T-cell (primary cell): Measurements from ENCODE around the gene COX20. TPM values are rescaled to one million over a fixed set of nuclear protein-coding genes. Genes with fewer than 3 reads are reported as not detected.
"Not testable (repeated sequence)": the region's sequence is repeated elsewhere in the genome, so short reads cannot be mapped to it uniquely, and the experiment has no call there.

Source experiments
- ATAC-seq, 4 experiments: fragments of 200-7000 bp in 3 of 4; fragments of 150-1000 bp in 1 of 4; cut with Tn5 transposase; replicated peaks in 1 of 4; 1 replicate in 3 of 4; 2 replicates in 1 of 4; pipeline ENCODE4 v1.10.0; 2021; ENCODE audit warnings: moderate library complexity in 3 of 4, mild to moderate bottlenecking in 2 of 4, moderate number of reproducible peaks in 1 of 4
- CTCF ChIA-PET, 2 donors: fragments of 300-600 bp; sonication (Branson Sonifier 250); formaldehyde crosslinking; loops; one replicate each; lab custom pipeline; 2022; ENCODE audit warnings: antibody characterized with exemption in 2 of 2; lab: Charles Lee
- POLR2A ChIA-PET, 2 donors: fragments of 300-600 bp; sonication (Branson Sonifier 250); formaldehyde crosslinking; loops; one replicate each; lab custom pipeline; 2022; ENCODE audit warnings: antibody characterized with exemption in 2 of 2; lab: Charles Lee
- DNase-seq, 35 experiments: peaks; one replicate each; pipeline versions ENCODE4 v3.0.0 to v3.0.0-alpha.2; 2013 to 2023
- H3K27ac ChIP-seq: one replicate; pipeline ENCODE4 v1.5.1; 2013; ENCODE audit warnings: low read length
- H3K27me3 ChIP-seq, 2 experiments: replicated peaks in 1 of 2; 1 replicate in 1 of 2; 2 replicates in 1 of 2; pipeline versions ENCODE4 v1.6.1 to v1.7.0; 2013; ENCODE audit warnings: low read length in 1 of 2, mixed read lengths in 1 of 2; ENCODE audit not compliant: control insufficient read depth in 2 of 2, insufficient read depth in 2 of 2; ENCODE audit errors: extremely low read depth in 1 of 2
- H3K36me3 ChIP-seq, 2 donors: 1 replicate in 1 of 2; 2 replicates in 1 of 2; pipeline versions ENCODE4 v1.6.1 to v1.7.0; 2013; ENCODE audit warnings: low read length in 1 of 2; ENCODE audit not compliant: control insufficient read depth in 2 of 2, insufficient read depth in 1 of 2; ENCODE audit errors: extremely low read depth in 1 of 2
- H3K4me1 ChIP-seq, 2 experiments: 1 replicate in 1 of 2; 2 replicates in 1 of 2; pipeline versions ENCODE4 v1.6.1 to v1.7.0; 2013; ENCODE audit warnings: low read length in 2 of 2, mixed read lengths in 1 of 2; ENCODE audit not compliant: insufficient read depth in 2 of 2, control insufficient read depth in 1 of 2; ENCODE audit errors: extremely low read depth in 1 of 2
- H3K4me3 ChIP-seq, 2 donors: 1 replicate in 1 of 2; 2 replicates in 1 of 2; pipeline versions ENCODE4 v1.5.1 to v1.7.0; 2013; ENCODE audit warnings: mild to moderate bottlenecking in 2 of 2, low read length in 1 of 2, moderate library complexity in 1 of 2; ENCODE audit not compliant: control insufficient read depth in 1 of 2; ENCODE audit errors: extremely low read depth in 1 of 2
- H3K9me3 ChIP-seq: 2 replicates; pipeline ENCODE4 v1.7.0; 2013
- H3K27ac Mint-ChIP-seq, 2 donors: one replicate each; pipeline ENCODE4 v1.8.0; 2020 to 2021; ENCODE audit warnings: mild to moderate bottlenecking in 2 of 2, mixed read lengths in 2 of 2
- H3K27me3 Mint-ChIP-seq, 2 donors: one replicate each; pipeline ENCODE4 v1.8.0; 2021 to 2022; ENCODE audit warnings: mixed read lengths in 2 of 2
- H3K36me3 Mint-ChIP-seq: one replicate; pipeline ENCODE4 v1.8.0; 2021; ENCODE audit warnings: mixed read lengths
- H3K4me1 Mint-ChIP-seq, 3 donors: one replicate each; pipeline ENCODE4 v1.8.0; 2020 to 2022; ENCODE audit warnings: mixed read lengths in 3 of 3, mild to moderate bottlenecking in 1 of 3
- H3K4me3 Mint-ChIP-seq, 3 donors: one replicate each; pipeline ENCODE4 v1.8.0; 2020 to 2022; ENCODE audit warnings: mild to moderate bottlenecking in 3 of 3, mixed read lengths in 3 of 3, moderate library complexity in 3 of 3
- H3K9me3 Mint-ChIP-seq, 3 donors: one replicate each; pipeline ENCODE4 v1.8.0; 2020 to 2022; ENCODE audit warnings: mixed read lengths in 3 of 3
- WGBS: methylation state at CpG from one replicate; pipeline ENCODE4 v1.1.5; 2013; ENCODE audit warnings: missing lambda C conversion rate; ENCODE audit not compliant: insufficient coverage; 5-methylcytosine and 5-hydroxymethylcytosine counted together
- total RNA-seq, 35 experiments: library from RNA in 6 of 35; stranded (reverse) in 6 of 35; fragments of 120-200 nt in 1 of 35; gene quantifications; one replicate each; pipeline versions ENCODE4 v1.2.1 to v1.2.4 and lab custom pipeline; 2013 to 2026

COX20 gene
- total RNA-seq, 5 donors from 2014 or later (not counting 1 experiment from before 2014, with no cell fraction given): 17.0 to 32.0 (median 27.5) TPM

- Histone ChIP-seq H3K36me3 (no peaks in the 10 kb centered on the region), H3K4me3 (no peak overlapping the region), H3K27me3 (peaks cover 0 to 7% of the 10 kb centered on the region in 2 experiments), H3K27ac (no peak overlapping the region), H3K4me1 (peaks cover 0 to 2% of the 10 kb centered on the region in 2 experiments), H3K9me3 (no peaks in the 10 kb centered on the region)
- POLR2A ChIA-PET: no interaction called here
- Mint-ChIP-seq H3K9me3 (no peaks in the 10 kb centered on the region), H3K27ac (no peak overlapping the region), H3K4me1 (peaks cover 0 to 4% (median 0%) of the 10 kb centered on the region in 3 donors), H3K36me3 (no peaks in the 10 kb centered on the region), H3K4me3 (no peak overlapping the region), H3K27me3 (no peaks in the 10 kb centered on the region)
- CTCF ChIA-PET: interaction anchor here in 1 of 2 donors (0.6 kb wide), 1 partner anchor 44 kb away, joined by 3 read pairs; no protein-coding TSS in a partner anchor
- no peak for DNase-seq
- WGBS: no CpG with 5 or more reads among the region's 5 CpGs
- ATAC-seq: no peak
Observed at GRCh38 chr1:244792188-244792850, 43.1 kb upstream of the COX20 start.

- H3K4me3 Mint-ChIP-seq: no peak overlapping the region
- H3K9me3 ChIP-seq: no peaks in the 10 kb centered on the region
- H3K27me3 ChIP-seq: peaks cover 0 to 8% of the 10 kb centered on the region in 2 experiments
- WGBS: 90% methylated on average over 8 of the region's 9 CpGs
- no peak overlapping the region for H3K4me3 ChIP-seq
- no peak for DNase-seq
- no peaks in the 10 kb centered on the region for H3K9me3 Mint-ChIP-seq
- ATAC-seq: no peak
- H3K36me3 Mint-ChIP-seq: no peaks in the 10 kb centered on the region
- no peak overlapping the region for H3K27ac ChIP-seq
- peaks cover 0 to 4% (median 0%) of the 10 kb centered on the region in 3 donors for H3K4me1 Mint-ChIP-seq
- H3K4me1 ChIP-seq: peaks cover 0 to 2% of the 10 kb centered on the region in 2 experiments
- H3K36me3 ChIP-seq: no peaks in the 10 kb centered on the region
- no peak overlapping the region for H3K27ac Mint-ChIP-seq
- ChIA-PET CTCF (interaction anchor here (0.6 to 6.5 kb wide), 3 partner anchors 190 to 1185 kb away, joined by 4 to 51 read pairs (median 5); no protein-coding TSS in a partner anchor), POLR2A (no interaction called here)
- no peaks in the 10 kb centered on the region for H3K27me3 Mint-ChIP-seq
Observed at GRCh38 chr1:244794071-244794470, 41.4 kb upstream of the COX20 start.

GRCh38 chr1:244794516-244794915 is 40.9 kb upstream of the COX20 start:
- WGBS: 69% methylated on average over 3 of the region's 6 CpGs
- CTCF ChIA-PET: interaction anchor here (0.6 to 6.5 kb wide), 3 partner anchors 190 to 1185 kb away, joined by 3 to 51 read pairs (median 4); no protein-coding TSS in a partner anchor

GRCh38 chr1:244796719-244797406 is 38.6 kb upstream of the COX20 start:
- WGBS: 34% methylated on average over 5 of the region's 10 CpGs
- Histone ChIP-seq H3K27me3 (peaks cover 0 to 8% of the 10 kb centered on the region in 2 experiments), H3K4me1 (peaks cover 0 to 6% of the 10 kb centered on the region in 2 experiments), H3K9me3 (no peaks in the 10 kb centered on the region), H3K36me3 (no peaks in the 10 kb centered on the region), H3K4me3 (no peak overlapping the region), H3K27ac (no peak overlapping the region)
- peak in 30 of 35 experiments; percentile 3 to 81 (median 36) for DNase-seq
- Mint-ChIP-seq H3K9me3 (no peaks in the 10 kb centered on the region), H3K4me3 (no peak overlapping the region), H3K4me1 (peaks cover 2 to 8% (median 3%) of the 10 kb centered on the region in 3 donors), H3K27ac (no peak overlapping the region), H3K27me3 (no peaks in the 10 kb centered on the region), H3K36me3 (no peaks in the 10 kb centered on the region)
- no peak for ATAC-seq
- ChIA-PET POLR2A (no interaction called here), CTCF (interaction anchor here (0.5 to 7.3 kb wide), 20 partner anchors 11 to 1521 kb away, joined by 3 to 95 read pairs (median 4); partner anchors contain the start of gene HNRNPU (in 1 of the 2))

More at GRCh38 chr1:244794516-244794915, 40.9 kb upstream of the COX20 start:
- H3K27me3 ChIP-seq, H3K36me3 Mint-ChIP-seq, H3K9me3 ChIP-seq, H3K27me3 Mint-ChIP-seq, H3K9me3 Mint-ChIP-seq, DNase-seq, ATAC-seq, H3K27ac Mint-ChIP-seq, H3K4me1 Mint-ChIP-seq, H3K36me3 ChIP-seq, H3K4me1 ChIP-seq, H3K4me3 Mint-ChIP-seq, POLR2A ChIA-PET, H3K4me3 ChIP-seq, H3K27ac ChIP-seq: not testable (repeated sequence)

GRCh38 chr1:244800821-244801220 is 34.6 kb upstream of the COX20 start:
- no CpG with 5 or more reads among the region's 9 CpGs for WGBS
- Histone ChIP-seq H3K4me1 (peaks cover 0 to 6% of the 10 kb centered on the region in 2 experiments), H3K27ac (no peak overlapping the region), H3K36me3 (no peaks in the 10 kb centered on the region), H3K4me3 (no peak overlapping the region), H3K9me3 (no peaks in the 10 kb centered on the region), H3K27me3 (peaks cover 0 to 8% of the 10 kb centered on the region in 2 experiments)
- no peak for DNase-seq
- peaks cover 2 to 8% (median 3%) of the 10 kb centered on the region in 3 donors for H3K4me1 Mint-ChIP-seq
- ChIA-PET CTCF (interaction anchor here (0.6 to 7.3 kb wide), 31 partner anchors 27 to 375 kb away, joined by 3 to 95 read pairs (median 4); partner anchors contain the start of gene HNRNPU (in 1 of the 2)), POLR2A (interaction anchor here (0.5 to 1.3 kb wide), 3 partner anchors 34 to 147 kb away, joined by 3 to 5 read pairs (median 4); no protein-coding TSS in a partner anchor)
- no peaks in the 10 kb centered on the region for H3K36me3 Mint-ChIP-seq
- H3K4me3 Mint-ChIP-seq: no peak overlapping the region
- ATAC-seq: peak in 1 of 4 experiments; percentile 24
- no peaks in the 10 kb centered on the region for H3K9me3 Mint-ChIP-seq
- no peak overlapping the region for H3K27ac Mint-ChIP-seq
- no peaks in the 10 kb centered on the region for H3K27me3 Mint-ChIP-seq

- ChIA-PET POLR2A (interaction anchor here (0.5 to 1.3 kb wide), 4 partner anchors 33 to 148 kb away, joined by 3 to 5 read pairs (median 4); no protein-coding TSS in a partner anchor), CTCF (interaction anchor here (0.6 to 7.3 kb wide), 38 partner anchors 24 to 376 kb away, joined by 3 to 95 read pairs (median 4); partner anchors contain the start of gene HNRNPU (in 2 of the 2))
- H3K4me3 Mint-ChIP-seq: no peak overlapping the region
- no peaks in the 10 kb centered on the region for H3K36me3 ChIP-seq
- 16% methylated on average over 5 of the region's 14 CpGs for WGBS
- H3K4me3 ChIP-seq: no peak overlapping the region
- H3K36me3 Mint-ChIP-seq: no peaks in the 10 kb centered on the region
- H3K27me3 Mint-ChIP-seq: no peaks in the 10 kb centered on the region
- peak; percentile 9 to 77 (median 43) for DNase-seq
- no peaks in the 10 kb centered on the region for H3K9me3 ChIP-seq
- H3K4me1 Mint-ChIP-seq: peaks cover 2 to 8% (median 3%) of the 10 kb centered on the region in 3 donors
- no peak overlapping the region for H3K27ac ChIP-seq
- no peaks in the 10 kb centered on the region for H3K9me3 Mint-ChIP-seq
- peak; percentile 82 to 93 (median 89) for ATAC-seq
- H3K27me3 ChIP-seq: peaks cover 0 to 7% of the 10 kb centered on the region in 2 experiments
- peaks cover 0 to 6% of the 10 kb centered on the region in 2 experiments for H3K4me1 ChIP-seq
- no peak overlapping the region for H3K27ac Mint-ChIP-seq
Observed at GRCh38 chr1:244801246-244801645, 34.2 kb upstream of the COX20 start.
